GM21619 (cell line): ENCODE measurements around the gene POLR3A.

Experiments
- ATAC-seq: cut with Tn5 transposase; IDR thresholded peaks from one replicate; pipeline ENCODE4 v1.9.1; 2021; ENCODE audit not compliant: unreplicated experiment

POLR3A gene

DNA sequence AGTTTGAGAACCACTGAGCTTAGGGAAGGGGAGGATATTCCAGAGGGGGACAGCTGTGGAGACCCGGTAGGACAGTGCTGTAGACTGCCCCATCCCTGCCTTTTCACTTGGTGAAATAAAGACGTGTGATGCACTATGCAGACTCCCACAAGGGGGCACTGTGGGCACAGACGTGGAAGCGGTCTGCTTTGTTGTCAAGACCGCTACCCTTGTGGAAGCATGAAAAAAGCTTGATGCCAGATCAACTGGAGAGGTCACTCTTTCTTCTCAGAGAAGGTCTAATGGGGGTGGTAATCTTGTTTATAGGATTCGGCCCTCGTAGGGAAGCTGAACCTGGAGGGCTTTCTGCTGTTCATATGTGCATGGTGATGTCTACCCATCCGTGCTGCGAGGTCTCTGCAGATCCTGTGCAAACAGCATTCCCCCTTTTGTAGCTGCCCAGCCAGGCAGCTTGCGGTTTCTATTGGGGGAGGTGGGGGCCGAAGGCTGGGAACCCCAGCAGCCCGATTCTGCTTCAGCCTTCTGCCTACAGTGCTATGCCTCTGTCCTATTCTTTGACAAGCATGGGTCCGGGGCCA lies 18.1 kb upstream of the POLR3A start:
- no peak for ATAC-seq

DNA sequence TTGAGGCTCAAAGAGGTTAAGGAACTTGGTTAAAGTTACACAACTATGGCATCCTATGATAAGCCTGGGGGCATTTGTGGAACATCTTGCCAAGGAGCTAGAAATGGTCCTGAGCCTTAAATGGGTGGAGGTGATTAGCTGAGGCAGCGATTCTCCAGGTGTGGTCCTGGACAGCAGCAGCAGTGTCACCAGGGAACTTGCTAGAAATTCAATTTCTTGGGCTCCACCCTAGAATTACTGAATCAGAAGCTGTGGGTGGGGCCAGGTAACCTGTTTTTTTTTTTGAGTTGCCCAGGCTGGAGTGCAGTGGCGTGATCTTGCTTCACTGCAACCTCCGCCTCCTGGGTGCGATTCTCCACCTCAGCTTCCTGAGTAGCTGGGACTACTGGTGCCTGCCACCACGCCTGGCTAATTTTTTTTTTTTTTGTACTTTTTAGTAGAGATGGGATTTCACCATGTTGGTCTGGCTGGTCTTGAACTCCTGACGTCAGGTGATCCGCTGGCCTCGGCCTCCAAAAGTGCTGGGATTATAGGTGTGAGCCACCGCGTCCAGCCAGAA lies 17.5 kb upstream of the POLR3A start:
- no peak for ATAC-seq

DNA sequence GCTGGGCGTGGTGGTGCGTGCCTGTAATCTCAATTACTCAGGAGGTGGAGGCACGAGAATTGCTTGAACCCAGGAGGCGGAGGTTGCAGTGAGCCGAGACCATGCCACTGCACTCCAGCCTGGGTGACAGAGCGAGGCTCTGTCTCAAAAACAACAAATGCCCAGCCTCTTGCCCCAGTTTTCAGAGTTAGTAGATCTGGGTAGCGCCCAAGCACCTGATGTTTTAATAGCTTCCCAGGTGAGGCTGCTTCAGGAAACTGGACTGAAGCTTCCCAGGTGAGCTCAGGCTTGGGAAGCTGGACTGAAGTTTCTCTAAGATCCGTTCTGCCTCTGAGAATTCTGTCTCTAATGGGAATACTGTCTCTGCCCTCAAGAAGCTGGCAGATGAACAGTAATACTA lies 16.5 kb upstream of the POLR3A start:
- ATAC-seq, result no peak

DNA sequence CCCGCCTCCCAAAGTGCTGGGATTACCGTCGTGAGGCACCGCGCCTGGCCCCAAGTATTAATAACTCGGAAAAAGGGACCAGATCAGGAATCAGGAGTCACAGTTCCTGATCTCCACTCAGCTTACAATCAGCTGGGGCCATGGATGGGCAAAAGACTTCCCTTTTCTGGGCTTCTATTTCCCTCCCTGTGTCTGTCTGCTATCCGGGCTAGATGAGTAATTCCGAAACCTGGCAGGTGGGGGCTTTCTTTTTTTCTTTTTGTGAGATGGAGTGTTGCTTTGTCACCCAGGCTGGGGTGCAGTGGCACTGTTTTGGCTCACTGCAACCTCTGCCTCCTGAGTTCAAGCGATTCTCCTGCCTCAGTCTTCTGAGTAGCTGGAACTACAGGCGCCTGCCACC lies 15.9 kb upstream of the POLR3A start:
- ATAC-seq, result peak; percentile 70

DNA sequence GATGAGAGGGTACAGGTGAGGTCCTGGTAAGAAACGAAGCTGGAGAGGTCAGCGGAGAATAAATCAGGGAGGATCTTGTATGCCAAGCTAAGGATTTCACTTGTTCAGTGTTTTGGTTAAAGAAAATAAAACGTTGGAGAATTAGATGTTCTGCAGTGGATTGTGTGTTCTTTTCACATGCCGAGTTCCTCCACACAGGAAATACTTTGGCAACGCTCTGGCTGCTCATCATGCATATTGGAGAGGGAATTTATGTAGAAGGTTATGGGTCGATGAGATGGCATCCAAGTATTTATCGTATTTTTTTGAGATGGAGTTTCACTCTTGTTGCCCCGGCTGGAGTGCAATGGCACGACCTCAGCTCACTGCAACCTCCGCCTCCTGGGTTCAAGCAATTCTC lies 15.4 kb upstream of the POLR3A start:
- no peak for ATAC-seq

DNA sequence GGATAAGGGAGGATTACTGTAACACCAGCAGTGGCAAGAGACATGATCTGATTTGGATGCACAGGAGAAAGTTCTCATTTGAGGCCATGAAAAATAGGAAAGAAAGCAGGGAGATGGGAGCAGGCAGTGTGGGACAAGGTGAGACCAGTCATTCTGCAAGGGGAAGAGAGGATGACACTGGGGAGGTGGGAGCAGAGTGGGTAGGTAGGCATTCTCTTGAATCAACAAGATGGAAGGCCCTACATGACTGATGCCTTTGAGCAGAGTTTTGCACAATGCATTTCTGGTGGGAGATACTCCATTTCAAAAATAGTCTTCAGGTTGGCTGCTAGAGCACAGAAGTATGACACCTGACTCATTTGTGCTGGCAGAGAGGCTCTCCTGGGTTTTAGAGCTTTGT lies 14.9 kb upstream of the POLR3A start:
- no peak for ATAC-seq

DNA sequence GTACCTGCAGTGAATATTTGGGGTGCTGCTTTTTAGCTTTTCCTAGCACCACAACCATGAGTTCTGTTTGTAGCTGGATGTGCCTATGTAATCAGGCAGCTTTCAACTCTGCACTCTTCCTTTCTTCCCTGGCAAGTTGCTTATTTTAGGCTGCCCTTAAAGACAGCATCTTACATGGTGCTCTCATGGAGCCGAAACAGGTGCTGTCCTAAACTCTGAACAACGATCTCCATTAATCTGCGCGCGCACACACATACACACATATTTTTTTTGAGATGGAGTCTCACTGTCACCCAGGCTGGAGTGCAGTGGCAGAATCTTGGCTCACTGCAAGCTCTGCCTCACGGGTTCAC lies 13.4 kb upstream of the POLR3A start:
- ATAC-seq, result no peak

DNA sequence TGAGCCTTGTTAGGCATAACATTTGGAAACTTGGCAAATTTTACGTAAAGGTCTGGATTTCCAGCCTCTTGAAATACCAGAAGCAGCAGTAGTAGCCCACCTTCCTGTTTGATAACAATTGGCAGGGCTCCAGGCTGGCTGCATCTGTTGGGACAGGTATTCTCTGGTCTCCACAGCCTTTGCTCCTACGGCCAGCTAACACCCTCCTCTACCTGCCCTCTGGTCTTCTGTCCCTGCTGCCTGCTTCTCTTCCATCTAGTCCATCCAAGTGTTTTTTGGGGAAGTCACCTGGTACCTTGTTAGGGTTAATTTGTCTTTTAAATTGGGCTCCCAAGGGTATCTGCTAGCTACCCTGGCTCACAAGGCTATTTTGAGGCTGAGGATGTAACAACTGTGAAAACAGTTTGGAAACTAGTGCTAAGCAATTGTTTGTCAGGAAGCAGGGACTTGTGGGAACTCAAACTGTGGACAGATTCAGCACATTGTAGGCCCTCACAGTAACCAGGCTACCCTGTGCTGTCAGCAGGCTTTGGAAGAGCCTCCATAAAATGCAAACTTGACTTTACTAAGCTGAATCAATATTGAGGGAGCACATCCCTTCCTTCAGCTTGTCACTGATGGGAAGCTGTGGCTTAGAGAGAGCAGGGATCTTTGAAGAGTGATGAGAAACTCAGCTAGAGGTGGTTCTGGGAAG lies 12.9 kb upstream of the POLR3A start:
- no peak for ATAC-seq

DNA sequence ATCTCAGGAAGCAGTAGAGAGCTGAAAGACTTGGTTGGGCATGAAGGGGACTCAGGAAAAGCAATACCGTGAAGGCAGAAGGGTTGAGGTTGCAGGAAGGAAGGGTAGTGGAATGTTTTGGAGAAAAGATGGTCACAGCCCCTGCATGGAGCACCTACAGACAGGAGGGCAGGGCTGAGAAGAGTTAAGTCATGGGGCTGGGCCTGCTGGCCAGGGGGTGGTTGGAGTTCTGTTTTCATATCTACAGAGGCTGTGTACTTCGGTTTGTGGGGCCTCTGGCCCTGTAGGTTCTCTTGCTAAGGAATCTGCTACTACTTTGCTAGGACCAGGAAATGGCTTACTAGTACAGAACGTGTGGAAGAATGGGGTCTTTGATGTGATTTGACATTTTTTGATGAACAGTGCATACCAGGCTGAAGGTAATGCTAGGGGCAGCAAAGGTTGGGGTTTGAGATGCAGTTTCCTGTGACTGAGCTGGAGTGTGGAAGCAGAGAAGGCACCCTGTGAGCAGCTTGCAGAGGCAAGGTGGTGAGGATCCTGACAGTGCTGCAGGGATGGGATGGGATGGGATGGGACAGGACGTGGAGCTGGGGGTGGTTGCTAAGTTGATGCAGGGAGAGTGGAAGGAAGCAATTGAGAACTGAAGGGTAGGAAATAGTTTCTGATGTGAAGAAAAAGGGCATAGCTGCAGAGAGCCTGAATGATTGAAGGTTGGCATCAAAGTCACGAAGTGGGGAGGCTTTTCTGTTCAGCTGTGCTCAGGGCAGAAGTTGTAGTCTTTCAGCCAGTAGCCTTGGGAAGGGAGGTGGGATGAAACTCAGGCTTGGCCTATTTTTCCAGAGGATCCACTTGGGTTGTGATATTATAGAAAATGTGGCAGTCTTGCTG lies 12.1 kb upstream of the POLR3A start:
- ATAC-seq, result no peak

DNA sequence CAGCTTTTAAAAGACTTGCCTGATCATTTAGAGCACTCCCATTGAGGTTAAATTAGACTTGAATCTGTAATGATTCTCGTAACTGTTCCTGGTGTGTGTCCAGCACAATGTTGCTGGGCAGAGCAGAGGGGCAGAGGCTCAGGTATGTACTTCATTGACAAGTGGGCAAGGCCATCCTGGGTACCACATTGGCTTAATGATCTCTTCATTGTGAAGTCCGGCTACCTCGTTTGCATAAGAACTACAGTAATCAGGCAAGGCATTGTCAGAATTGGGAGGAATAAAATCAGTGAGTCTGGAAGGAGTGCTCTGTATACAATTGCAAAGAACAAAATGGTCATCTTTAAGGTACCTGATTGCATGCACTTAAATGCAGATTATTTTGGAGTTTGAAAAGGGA lies 10.4 kb upstream of the POLR3A start:
- no peak for ATAC-seq

DNA sequence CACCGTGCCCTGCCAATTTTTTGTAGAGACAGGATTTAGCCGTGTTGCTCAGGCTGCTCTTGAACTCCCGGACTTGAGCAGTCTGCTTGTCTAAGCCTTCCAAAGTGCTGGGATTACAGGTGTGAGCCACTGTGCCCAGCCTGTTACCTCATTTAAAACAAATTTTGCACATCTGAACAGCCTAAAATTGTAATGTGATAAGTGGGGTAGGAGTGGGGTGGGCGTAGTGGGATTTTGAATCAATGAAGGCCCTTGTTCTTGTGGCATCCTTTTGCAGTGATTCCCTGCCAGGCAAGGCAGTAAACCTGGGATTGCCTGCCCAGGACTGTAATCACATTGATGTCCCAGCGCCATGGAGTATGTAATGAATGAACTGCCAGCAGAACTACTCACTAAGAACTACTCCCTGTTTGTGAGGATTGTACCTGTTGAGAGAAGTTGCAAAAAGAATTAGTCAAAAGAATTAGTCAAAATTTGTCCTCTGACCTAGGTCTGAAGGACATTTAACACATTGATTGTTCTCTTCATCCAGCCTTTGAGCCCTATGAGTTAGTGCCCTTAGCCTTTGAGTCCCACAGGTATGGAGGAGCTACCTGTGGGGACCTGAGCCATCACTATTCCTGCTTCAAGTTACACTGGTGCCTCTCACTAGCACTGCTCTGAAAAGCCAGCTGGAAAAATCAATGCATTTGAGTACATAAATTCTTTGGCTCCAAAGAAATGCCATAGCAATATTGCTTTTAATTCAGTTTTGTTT lies 9.7 kb upstream of the POLR3A start:
- no peak for ATAC-seq

DNA sequence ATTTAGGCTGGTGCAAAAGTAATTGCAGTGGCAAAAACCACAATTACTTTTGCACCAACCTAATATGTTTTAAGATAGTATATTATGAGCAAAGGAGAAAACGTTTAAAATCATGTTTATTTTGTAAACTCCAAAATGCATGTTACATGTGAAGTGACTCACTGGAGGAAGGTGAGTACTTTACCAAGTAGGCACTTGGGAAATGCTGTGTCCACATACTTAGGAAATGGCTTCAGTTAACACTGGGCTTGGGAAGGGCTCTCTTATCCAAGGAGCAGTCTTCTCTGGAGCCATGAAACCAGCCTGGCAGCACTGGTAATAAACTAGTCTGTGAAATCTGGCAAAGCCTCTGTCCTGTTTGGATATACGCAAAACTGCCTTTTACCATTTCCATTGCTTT lies 8.8 kb upstream of the POLR3A start:
- ATAC-seq, result no peak

DNA sequence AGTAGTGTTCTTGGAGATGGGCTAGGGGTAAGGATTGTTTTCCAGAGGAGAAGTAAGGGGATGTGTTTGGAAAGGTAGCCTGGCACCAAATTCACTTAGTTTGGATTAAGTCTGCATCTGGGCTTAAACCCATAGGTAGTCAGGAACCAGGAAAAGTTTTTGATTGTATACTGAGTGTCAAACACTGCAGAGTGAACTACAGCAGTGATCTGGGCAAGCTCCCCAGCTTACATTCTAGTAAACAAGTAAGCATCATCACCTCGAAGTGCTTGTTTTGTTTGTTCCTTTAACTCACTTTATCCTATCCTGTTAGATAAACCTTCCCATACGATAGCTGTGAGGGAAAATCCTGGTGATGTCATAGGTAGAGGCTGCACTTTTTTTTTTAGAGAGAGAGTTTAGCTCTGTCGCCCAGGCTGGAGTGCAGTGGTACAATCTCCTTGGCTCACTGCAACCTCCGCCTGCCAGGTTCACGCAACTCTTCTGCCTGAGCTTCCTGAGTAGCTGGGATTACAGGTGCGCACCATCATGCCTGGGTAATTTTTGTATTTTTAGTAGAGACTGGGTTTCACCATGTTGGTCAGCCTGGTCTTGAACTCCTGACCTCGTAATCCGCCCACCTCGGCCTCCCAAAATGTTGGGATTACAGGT lies 6.7 kb upstream of the POLR3A start:
- no peak for ATAC-seq

DNA sequence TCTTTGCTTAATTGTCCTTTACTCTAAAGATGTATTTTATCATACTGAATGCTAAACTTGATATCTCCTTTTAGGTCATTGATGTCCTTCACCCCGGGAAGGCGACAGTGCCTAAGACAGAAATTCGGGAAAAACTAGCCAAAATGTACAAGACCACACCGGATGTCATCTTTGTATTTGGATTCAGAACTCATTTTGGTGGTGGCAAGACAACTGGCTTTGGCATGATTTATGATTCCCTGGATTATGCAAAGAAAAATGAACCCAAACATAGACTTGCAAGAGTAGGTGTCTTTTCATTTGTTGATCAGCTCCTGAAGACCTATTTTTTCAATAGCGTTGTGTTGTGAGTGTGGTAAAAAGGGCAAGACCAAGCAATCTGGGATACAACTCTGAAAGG lies 6.1 kb upstream of the POLR3A start:
- no peak for ATAC-seq

DNA sequence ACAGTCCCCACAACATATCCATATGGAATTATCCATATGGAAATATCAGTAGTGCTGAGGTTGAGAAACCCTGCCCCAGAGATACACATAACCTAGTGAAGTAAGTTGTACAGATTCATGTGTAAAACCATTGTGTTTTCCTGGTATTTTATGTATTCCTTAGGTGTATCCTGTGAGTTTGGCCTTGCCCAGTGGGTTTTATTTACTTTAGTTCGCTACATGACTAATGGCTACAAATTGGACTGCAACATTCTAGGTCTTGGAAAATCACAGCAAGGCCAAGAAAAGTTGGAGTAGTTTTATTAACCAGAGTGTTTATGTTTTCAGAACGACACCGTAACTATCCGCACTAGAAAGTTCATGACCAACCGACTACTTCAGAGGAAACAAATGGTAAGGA lies 5.7 kb upstream of the POLR3A start:
- no peak for ATAC-seq

DNA sequence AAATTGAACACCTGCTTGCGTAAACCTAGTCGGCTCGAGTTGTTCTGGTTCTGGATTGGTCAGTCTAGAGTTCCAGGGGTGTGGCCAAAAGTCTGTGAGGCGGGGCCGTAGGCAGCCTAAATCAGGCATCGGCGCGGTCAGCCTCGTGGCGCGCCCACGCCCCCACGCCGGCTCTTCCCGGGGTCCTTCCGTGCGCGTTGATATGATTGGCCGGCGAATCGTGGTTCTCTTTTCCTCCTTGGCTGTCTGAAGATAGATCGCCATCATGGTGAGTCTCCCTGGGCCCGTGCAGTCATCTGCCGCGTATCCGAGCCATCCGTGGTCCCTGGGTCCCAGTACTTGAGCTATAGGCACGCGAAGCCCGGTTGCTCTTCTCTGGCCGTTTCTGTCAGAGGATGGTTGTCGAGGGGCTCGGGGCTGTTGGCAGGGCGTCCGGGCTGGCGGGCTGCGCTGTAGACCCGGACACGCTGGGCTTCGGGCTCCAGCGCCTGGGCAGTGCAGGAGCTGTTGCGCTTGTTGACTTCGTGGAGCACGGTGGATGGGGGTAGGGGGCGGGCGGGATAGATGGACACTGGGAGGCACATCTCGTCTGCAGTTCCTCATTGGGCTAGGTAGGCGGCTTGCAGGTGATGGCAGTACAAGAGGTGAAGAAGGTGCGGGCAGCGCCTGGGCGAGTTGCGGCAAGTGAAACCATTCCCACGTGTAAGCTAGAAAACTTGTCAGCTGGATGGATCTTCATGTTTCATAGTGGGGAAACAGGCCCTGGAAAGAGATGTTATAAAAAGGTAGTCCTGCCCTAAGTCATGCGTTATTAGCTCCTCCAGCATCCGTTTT lies 4.5 kb upstream of the POLR3A start, which contains the start of gene RPS24:
TSS of gene RPS24 (plus strand) at position 227 of the 834 bp plus-strand sequence. CDS start at position 266, 39 bp downstream.
- ATAC-seq, result peak; percentile 65

DNA sequence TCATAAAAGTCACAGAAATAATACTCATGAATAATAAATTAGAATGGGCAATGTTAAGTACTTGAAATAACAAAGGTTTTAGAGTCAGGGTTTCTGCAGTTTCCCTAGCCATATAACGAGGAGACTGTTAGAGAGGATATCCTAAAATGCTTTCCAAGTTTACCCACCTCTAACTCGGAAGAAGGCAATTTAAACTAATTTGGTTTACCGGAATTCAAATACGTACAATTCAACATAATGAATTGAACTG lies 4.0 kb upstream of the POLR3A start:
- ATAC-seq, result no peak

DNA sequence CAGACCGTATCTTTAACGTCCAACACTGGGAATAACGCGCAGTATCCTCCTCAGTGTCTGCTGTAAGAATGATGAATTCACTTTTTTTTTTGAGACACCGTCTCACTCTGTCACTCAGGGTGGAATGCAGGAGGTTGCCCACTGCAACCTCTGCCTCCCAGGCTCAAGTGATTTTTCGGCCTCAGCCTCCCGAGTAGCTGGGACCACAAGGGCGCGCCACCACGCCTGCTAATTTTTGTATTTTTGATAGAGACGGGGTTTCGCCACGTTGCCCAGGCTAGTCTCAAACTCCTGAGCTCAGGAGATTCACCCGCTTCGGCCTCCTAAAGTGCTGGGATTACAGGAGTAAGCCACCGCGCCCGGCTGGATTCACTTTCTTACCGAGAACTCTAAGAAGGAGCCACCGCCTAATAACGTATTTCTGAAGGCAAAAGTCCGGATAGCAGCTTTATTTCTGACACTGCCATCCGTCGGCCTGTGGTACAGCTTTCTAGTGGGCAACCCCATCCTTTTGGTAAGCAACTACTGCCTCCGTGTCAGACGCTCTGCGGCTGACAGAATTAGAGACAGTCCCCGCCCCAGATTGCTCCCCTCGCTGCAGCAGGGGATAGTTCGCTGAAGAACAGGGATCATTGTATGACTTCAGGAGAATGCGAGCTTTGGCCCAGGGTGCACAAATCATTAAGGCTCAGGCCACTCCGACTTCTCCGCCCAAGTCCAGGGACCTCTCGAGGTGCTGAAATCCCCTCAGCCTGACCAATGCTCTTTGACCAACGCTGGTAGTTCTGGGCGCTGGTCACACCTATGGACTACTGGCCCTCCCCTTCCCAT lies 662 bp downstream of the POLR3A start:
- ATAC-seq, result peak; percentile 6

DNA sequence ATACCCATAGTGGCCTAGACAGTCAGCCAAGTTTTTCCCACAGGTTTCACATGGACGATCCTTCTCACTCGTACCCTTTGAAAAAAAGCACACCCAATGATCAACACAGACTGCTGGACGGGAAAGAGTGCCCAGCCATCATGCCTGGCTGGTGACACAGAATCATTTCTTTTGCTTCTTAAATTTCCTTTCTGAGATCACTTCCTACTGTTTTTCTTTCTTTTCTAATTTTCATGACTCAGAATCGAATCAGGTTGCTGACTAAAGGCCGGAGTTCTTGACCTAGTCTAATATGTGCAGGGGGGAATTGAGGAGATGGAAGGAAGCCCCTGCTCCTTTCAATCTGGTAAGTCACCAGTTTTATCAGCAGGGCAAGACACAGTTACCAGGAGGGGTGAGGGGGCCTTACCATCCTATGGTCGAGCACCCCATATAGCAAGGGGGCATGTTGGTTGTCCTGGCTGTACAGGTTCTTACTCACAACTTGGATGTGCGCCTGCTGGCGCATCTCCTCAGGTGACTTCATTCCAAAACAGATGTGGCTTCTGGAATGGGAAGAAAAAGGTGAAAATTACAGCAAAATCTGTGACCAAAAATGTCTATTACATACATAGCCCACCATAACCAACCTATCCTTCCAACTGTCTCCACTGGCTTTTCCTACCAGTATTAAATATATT lies 3.5 kb downstream of the POLR3A start:
- no peak for ATAC-seq
